Subcutaneous abdominal adipose tissue (tissue), 5 donors: ENCODE data around the gene RBMS1.

Experiments used
- H3K27ac ChIP-seq: one replicate; pipeline ENCODE4 v1.7.0; 2013; ENCODE audit warnings: low read depth, mild to moderate bottlenecking, inconsistent platforms, low read length, moderate library complexity
- H3K27me3 ChIP-seq, 5 donors: one replicate each; pipeline ENCODE4 v1.7.0; 2013; ENCODE audit warnings: low read length in 5 of 5, inconsistent platforms in 1 of 5; ENCODE audit not compliant: control insufficient read depth in 5 of 5, insufficient read depth in 4 of 5
- H3K36me3 ChIP-seq, 5 donors: one replicate each; pipeline ENCODE4 v1.7.0; 2013; ENCODE audit warnings: low read length in 5 of 5; ENCODE audit not compliant: control insufficient read depth in 5 of 5, insufficient read depth in 5 of 5
- H3K4me1 ChIP-seq, 5 donors: one replicate each; pipeline ENCODE4 v1.7.0; 2013; ENCODE audit warnings: low read length in 5 of 5, mild to moderate bottlenecking in 3 of 5, moderate library complexity in 1 of 5; ENCODE audit not compliant: control insufficient read depth in 5 of 5, insufficient read depth in 5 of 5
- H3K4me3 ChIP-seq, 5 donors: one replicate each; pipeline ENCODE4 v1.7.0; 2013; ENCODE audit warnings: low read length in 5 of 5, low read depth in 1 of 5
- H3K9ac ChIP-seq, 5 donors: one replicate each; pipeline ENCODE4 v1.7.0; 2013; ENCODE audit warnings: low read length in 5 of 5, mild to moderate bottlenecking in 4 of 5, moderate library complexity in 3 of 5
- H3K9me3 ChIP-seq, 5 donors: one replicate each; pipeline ENCODE4 v1.7.0; 2013; ENCODE audit warnings: low read length in 5 of 5; ENCODE audit not compliant: control insufficient read depth in 5 of 5
- donor health status: healthy.
- donor health status: healthy.
- donor health status: healthy.
- donor health status: healthy.
- donor health status: healthy.

RBMS1 gene

DNA sequence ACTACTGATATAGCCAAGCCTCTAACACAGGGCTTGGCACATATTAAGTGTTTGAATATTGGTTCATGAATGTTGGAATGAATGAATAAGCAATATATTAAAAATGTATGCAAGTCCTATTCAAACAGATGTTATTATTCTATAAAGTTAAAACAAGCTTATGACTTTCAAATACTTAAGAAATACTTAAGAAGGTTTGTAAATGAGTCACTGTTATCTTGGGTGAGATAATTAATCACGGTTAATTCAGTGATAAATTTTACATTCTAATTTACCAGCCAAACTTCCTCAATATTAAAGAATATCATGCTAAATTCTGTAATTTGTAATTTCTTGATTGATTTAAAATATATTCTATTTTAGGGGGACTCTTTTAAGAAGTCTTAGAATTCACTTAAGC lies 74.8 kb downstream of the RBMS1 start:
- Histone ChIP-seq H3K9ac (peak overlapping the region in 1 of 5 donors; percentile 10), H3K27me3 (no peaks in the 10 kb centered on the region), H3K36me3 (no peaks in the 10 kb centered on the region), H3K4me1 (peaks cover 1 to 19% (median 11%) of the 10 kb centered on the region in 5 donors), H3K4me3 (no peak overlapping the region), H3K9me3 (no peaks in the 10 kb centered on the region), H3K27ac (peak overlapping the region; percentile 64)

DNA sequence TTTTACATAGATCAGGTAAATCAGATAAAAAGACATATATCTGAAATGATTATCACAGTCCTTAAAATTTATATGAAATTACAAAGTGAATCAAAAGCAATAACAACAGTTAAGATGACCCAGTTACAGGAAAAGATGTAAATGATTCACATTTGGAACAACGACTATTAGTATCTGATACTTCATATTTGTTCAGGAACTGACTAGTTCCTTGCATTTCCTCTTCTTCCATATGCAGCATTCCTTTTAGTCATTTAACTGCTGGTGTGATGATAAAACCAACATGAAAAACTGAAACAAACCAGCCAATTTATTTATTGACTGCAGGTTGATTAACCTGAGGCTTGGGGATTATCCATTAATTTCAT lies 75.2 kb downstream of the RBMS1 start:
- Histone ChIP-seq H3K27me3 (no peaks in the 10 kb centered on the region), H3K9ac (no peak overlapping the region), H3K4me3 (no peak overlapping the region), H3K4me1 (peaks cover 1 to 16% (median 11%) of the 10 kb centered on the region in 5 donors), H3K9me3 (no peaks in the 10 kb centered on the region), H3K27ac (no peak overlapping the region), H3K36me3 (no peaks in the 10 kb centered on the region)

DNA sequence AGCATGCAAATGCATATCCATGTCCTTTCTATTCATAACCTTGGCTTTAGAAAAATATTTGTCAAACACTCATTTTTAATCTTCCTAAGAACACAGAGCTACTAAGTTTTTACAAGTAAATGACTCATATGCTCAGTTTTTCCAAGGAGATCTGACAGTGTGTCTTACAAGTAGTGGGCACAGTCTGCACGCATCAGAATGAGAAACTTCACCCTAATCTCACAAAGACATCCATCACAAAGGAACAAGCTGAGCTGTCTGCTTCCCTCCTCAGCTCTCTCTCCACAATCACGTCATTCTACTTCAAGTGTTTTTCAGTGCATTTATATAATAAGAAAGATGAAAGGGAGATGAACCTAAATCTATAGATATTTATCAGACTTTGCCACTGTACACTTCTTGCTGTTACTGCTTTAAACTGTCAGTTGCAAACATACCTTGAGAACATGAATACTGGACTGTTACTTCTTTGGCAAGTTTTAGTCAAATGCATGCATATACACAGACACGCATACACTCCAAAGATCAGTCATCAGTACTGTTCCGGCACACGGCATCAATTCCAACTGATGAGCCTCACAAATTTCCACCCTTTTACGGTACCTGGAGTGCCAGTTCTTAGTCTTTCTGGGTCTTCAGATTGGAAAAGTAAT lies 75.7 kb downstream of the RBMS1 start:
- H3K27me3 ChIP-seq = no peaks in the 10 kb centered on the region
- peaks cover 1 to 13% (median 11%) of the 10 kb centered on the region in 5 donors for H3K4me1 ChIP-seq
- H3K27ac ChIP-seq = no peak overlapping the region
- no peak overlapping the region for H3K4me3 ChIP-seq
- H3K9me3 ChIP-seq = no peaks in the 10 kb centered on the region
- H3K36me3 ChIP-seq = no peaks in the 10 kb centered on the region
- H3K9ac ChIP-seq = no peak overlapping the region

DNA sequence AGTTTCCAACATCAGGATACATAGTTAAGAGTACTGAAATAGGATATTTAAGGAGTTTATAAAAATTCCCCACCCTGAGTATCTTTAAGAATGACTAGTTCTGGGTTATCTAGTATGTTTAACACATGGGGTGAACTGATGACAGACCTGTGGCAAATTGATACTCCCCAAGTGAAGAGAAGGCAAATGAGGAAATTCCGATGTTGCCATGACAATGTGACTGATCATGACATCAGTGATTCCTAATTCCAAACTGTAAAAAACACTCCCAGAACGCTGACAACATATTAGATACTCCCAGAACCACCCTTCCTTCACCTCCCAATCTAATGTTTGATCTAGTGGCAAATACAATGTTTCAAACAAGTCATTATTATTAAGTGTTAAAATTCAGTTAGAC lies 77.6 kb downstream of the RBMS1 start:
- peaks cover 1 to 25% (median 20%) of the 10 kb centered on the region in 5 donors for H3K4me1 ChIP-seq
- no peaks in the 10 kb centered on the region for H3K27me3 ChIP-seq
- H3K4me3 ChIP-seq = no peak overlapping the region
- peak overlapping the region in 1 of 5 donors; percentile 24 for H3K9ac ChIP-seq
- H3K27ac ChIP-seq = no peak overlapping the region
- no peaks in the 10 kb centered on the region for H3K9me3 ChIP-seq
- no peaks in the 10 kb centered on the region for H3K36me3 ChIP-seq

DNA sequence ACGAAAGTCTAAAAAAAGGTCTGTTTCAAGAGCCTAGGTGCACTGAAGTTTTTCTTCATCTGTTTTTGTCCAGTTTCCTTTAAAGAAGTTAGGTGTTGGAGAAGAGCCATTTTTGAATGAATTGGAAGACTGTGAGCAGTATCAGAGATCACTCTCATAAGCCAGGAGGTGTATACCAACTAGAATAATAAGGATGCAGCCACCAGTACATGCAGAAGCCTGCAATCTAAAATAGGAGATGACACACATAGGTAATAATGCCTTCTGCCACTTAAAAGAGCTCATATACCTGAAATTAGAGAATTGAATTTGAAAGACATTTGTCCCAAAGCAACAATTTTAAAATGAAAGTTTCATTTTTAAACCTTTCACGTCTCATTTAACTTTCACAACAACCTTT lies 81.7 kb downstream of the RBMS1 start:
- H3K4me1 ChIP-seq = peaks cover 1 to 36% (median 30%) of the 10 kb centered on the region in 5 donors
- H3K27me3 ChIP-seq = no peaks in the 10 kb centered on the region
- H3K27ac ChIP-seq = peak overlapping the region; percentile 74
- H3K9me3 ChIP-seq = no peaks in the 10 kb centered on the region
- no peak overlapping the region for H3K4me3 ChIP-seq
- no peaks in the 10 kb centered on the region for H3K36me3 ChIP-seq
- no peak overlapping the region for H3K9ac ChIP-seq

DNA sequence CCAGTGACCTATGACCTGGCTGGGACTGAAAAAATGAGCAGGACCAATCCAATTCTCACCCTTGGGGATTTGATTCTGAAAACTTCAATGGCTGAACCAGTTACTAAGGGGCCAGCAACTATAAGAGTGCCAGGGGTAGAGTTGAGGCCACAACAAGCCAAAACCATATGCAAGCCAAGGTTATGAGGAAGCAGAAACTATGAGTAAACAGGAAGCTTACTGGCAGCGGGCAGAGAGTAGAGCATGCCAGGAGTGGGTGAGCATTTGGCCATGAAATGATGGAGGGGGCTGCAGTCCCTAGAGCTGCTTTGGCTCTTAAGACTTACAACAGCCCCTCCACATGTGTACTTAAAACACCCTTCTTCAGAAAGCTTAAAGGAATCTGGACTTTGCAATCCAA lies 82.4 kb downstream of the RBMS1 start:
- no peaks in the 10 kb centered on the region for H3K36me3 ChIP-seq
- peaks cover 5 to 41% (median 37%) of the 10 kb centered on the region in 5 donors for H3K4me1 ChIP-seq
- no peak overlapping the region for H3K4me3 ChIP-seq
- H3K9ac ChIP-seq = no peak overlapping the region
- no peaks in the 10 kb centered on the region for H3K9me3 ChIP-seq
- H3K27me3 ChIP-seq = no peaks in the 10 kb centered on the region
- peak overlapping the region; percentile 74 for H3K27ac ChIP-seq

DNA sequence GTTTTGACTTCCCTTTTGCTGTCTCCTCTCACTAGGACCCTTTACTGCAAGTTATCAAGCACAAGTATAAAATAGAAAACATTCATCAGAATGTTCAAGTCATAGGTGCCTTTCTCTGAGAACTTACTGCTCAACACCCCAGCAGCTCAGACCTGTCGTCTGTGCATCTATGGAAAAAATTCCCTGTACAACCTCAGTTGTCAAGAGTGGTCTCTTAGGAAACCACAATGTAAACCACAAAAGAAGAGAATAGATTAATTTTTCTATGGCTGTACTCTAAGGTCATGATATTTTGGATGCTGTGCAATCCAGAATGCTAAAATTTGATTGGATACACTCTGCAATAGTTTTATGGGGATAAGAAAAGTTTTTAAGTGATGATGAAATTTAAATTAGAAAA lies 84.1 kb downstream of the RBMS1 start:
- Histone ChIP-seq H3K9ac (no peak overlapping the region), H3K27ac (peak overlapping the region; percentile 88), H3K27me3 (no peaks in the 10 kb centered on the region), H3K9me3 (no peaks in the 10 kb centered on the region), H3K4me3 (no peak overlapping the region), H3K36me3 (no peaks in the 10 kb centered on the region), H3K4me1 (peaks cover 4 to 54% (median 53%) of the 10 kb centered on the region in 5 donors)

DNA sequence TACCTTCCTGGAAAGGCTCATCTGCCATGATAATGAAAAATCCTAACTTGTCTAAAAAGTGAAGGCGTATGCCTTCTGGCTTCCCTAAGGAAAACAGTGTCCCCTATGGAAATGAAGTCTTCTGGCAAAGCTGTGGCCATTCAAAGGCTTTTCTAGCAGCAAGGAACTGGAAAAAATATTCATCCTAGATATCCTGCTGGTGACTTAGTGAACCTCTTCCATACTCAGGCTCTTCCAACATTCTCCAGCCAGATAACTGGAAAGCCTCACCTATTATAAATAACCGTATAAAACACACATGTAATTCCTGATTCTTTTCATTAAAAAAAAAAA lies 84.7 kb downstream of the RBMS1 start:
- no peaks in the 10 kb centered on the region for H3K27me3 ChIP-seq
- peak overlapping the region in 2 of 5 donors; percentile 57 to 69 for H3K4me3 ChIP-seq
- H3K27ac ChIP-seq = peak overlapping the region; percentile 88
- H3K4me1 ChIP-seq = peaks cover 4 to 60% (median 55%) of the 10 kb centered on the region in 5 donors
- no peaks in the 10 kb centered on the region for H3K36me3 ChIP-seq
- H3K9me3 ChIP-seq = no peaks in the 10 kb centered on the region
- H3K9ac ChIP-seq = peak overlapping the region in 2 of 5 donors; percentile 59 to 68

DNA sequence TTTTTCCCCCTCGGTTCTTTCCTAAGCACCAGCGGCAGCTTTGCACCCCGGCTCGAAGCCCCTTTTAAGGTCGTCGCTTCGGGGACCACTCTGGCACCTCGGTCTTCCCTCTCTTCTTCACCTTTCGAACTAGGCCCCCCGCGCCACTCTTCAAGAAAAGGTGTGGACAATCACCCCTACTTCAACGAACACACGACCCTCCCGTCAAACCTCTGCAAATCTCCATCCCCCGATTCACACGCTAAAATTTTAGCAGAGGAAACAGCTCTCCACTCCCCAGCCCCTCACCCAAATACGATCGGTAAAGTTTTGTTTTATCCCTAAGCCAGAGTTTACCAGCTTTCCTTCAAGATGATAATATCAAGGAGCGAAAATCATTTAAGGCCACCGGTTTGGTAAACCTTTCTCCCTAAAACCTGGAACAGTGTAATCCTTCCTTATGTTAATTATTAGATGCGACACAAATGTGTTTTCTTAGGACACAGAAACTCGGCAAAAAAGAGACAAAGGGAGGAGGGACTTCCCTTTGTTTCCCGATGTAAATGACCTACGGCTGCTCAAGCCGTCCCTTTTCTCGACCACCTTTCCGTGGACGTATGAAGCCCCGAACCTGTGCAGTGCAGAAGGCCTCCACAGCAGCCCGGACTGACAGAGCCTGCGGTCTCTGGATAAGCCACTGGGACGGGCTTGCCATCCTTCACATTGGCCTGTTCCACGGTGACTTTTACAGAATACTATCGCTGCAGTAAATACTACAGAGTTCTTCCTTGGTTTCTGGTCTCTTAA lies 85.2 kb downstream of the RBMS1 start:
- Histone ChIP-seq H3K27me3 (no peaks in the 10 kb centered on the region), H3K4me1 (peaks cover 4 to 65% (median 61%) of the 10 kb centered on the region in 5 donors), H3K36me3 (no peaks in the 10 kb centered on the region), H3K27ac (peak overlapping the region; percentile 88), H3K4me3 (peak overlapping the region; percentile 52 to 69 (median 65)), H3K9me3 (no peaks in the 10 kb centered on the region), H3K9ac (peak overlapping the region; percentile 3 to 68 (median 60))

DNA sequence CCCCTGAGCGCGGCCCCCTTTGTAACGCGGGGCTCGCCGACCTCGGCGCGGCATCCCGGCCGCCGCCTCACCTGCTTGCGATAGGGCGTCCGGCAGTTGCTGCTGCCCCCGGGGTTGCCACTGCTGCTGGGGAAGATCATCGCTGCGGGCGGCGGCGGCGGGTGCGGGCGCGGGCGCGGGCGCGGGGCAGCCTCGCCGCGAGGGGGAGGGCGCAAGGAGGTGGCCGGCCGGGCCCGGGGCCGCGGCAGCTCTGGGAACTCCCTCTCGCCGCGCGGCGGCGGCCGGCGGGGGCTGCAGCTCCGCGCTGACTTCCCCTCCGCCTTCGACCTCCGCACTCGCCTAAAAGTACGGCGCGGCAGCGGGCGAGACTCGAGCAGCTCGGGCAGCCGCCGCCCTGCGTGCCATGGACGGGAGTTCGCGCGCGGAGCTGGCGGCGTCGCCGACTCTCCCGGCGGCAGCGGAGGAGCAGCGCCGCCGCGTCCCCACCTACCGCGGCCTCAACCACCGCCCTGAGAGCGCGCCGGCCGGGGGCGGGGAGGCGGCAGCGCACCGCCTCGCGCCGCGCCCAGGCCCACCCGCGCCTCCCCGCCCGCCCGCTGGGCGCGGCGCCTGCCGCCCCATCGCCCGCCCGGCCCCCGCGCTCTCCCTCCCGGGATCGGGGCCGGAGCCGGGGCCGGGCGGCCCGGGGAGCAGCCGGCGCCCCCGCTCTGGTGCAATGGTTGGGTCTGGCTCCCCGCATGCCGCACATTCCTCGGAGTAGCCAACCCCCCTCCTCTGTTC lies 86.0 kb downstream of the RBMS1 start:
- H3K27me3 ChIP-seq = no peaks in the 10 kb centered on the region
- peaks cover 4 to 70% (median 64%) of the 10 kb centered on the region in 5 donors for H3K4me1 ChIP-seq
- H3K36me3 ChIP-seq = no peaks in the 10 kb centered on the region
- H3K4me3 ChIP-seq = peak overlapping the region; percentile 69 to 82 (median 75)
- no peaks in the 10 kb centered on the region for H3K9me3 ChIP-seq
- H3K9ac ChIP-seq = peak overlapping the region in 4 of 5 donors; percentile 60 to 81 (median 78)
- peak overlapping the region; percentile 89 for H3K27ac ChIP-seq
